Mesendoderm (in vitro differentiated cells): ENCODE measurements around the gene JCHAIN.

Experiments used
- DNase-seq: peaks from one replicate; pipeline ENCODE4 v3.0.0; 2013
- H2AK5ac ChIP-seq: 2 replicates; pipeline ENCODE4 v1.6.1; 2013; ENCODE audit warnings: low read length, inconsistent platforms
- H2BK120ac ChIP-seq: 2 replicates; pipeline ENCODE4 v1.6.1; 2013; ENCODE audit warnings: low read depth, mild to moderate bottlenecking, low read length, moderate library complexity, mixed read lengths
- H2BK15ac ChIP-seq: replicated peaks from 2 replicates; pipeline ENCODE4 v1.6.1; 2013; ENCODE audit warnings: low read depth, mild to moderate bottlenecking, moderate library complexity
- H2BK5ac ChIP-seq: 2 replicates; pipeline ENCODE4 v1.6.1; 2013; ENCODE audit warnings: low read length, inconsistent platforms
- H3K18ac ChIP-seq: 2 replicates; pipeline ENCODE4 v1.6.1; 2013; ENCODE audit warnings: mild to moderate bottlenecking, low read length, mixed read lengths
- H3K23ac ChIP-seq: one replicate; pipeline ENCODE4 v1.6.1; 2013; ENCODE audit warnings: low read length
- H3K27ac ChIP-seq: 2 replicates; pipeline ENCODE4 v1.5.1; 2013; ENCODE audit warnings: low read depth, mild to moderate bottlenecking, inconsistent platforms, low read length, moderate library complexity
- H3K27me3 ChIP-seq: 2 replicates; pipeline ENCODE4 v1.6.1; 2013; ENCODE audit warnings: low read length, control low read depth, mild to moderate bottlenecking, inconsistent platforms; ENCODE audit not compliant: insufficient read depth, poor library complexity
- H3K36me3 ChIP-seq: 2 replicates; pipeline ENCODE4 v1.6.1; 2013; ENCODE audit warnings: low read length, inconsistent platforms; ENCODE audit not compliant: control insufficient read depth, insufficient read depth
- H3K4ac ChIP-seq: one replicate; pipeline ENCODE4 v1.6.1; 2013; ENCODE audit warnings: low read depth, mild to moderate bottlenecking, low read length, moderate library complexity
- H3K4me1 ChIP-seq: 2 replicates; pipeline ENCODE4 v1.6.1; 2013; ENCODE audit warnings: low read depth, low read length, inconsistent platforms; ENCODE audit not compliant: control insufficient read depth
- H3K4me2 ChIP-seq: 2 replicates; pipeline ENCODE4 v1.6.1; 2013; ENCODE audit warnings: low read length
- H3K4me3 ChIP-seq: 2 replicates; pipeline ENCODE4 v1.5.1; 2013; ENCODE audit warnings: mild to moderate bottlenecking, low read length
- H3K56ac ChIP-seq: one replicate; pipeline ENCODE4 v1.6.1; 2013; ENCODE audit warnings: low read length
- H3K79me1 ChIP-seq: 2 replicates; pipeline ENCODE4 v1.6.1; 2013; ENCODE audit warnings: low read length, inconsistent platforms
- H3K79me2 ChIP-seq: 2 replicates; pipeline ENCODE4 v1.6.1; 2013; ENCODE audit warnings: mild to moderate bottlenecking, low read length; ENCODE audit not compliant: control insufficient read depth, insufficient read depth
- H3K9ac ChIP-seq: 2 replicates; pipeline ENCODE4 v1.6.1; 2013; ENCODE audit warnings: low read length, inconsistent platforms
- H4K5ac ChIP-seq: one replicate; pipeline ENCODE4 v1.6.1; 2013; ENCODE audit warnings: low read length
- H4K8ac ChIP-seq: one replicate; pipeline ENCODE4 v1.6.1; 2013; ENCODE audit warnings: low read depth, mild to moderate bottlenecking, control low read depth, low read length, moderate library complexity
- WGBS: extraction: QIAGEN DNeasy Blood & Tissue Kit; methylation state at CpG from one replicate; pipeline ENCODE4 v1.1.7; 2013; ENCODE audit warnings: low lambda C conversion rate, missing lambda C conversion rate; ENCODE audit not compliant: insufficient coverage; ENCODE audit errors: extremely low coverage; 5-methylcytosine and 5-hydroxymethylcytosine counted together

Gene JCHAIN

GRCh38 chr4:70623323-70623722, 43.0 kb downstream of the JCHAIN start:
- Histone ChIP-seq H4K5ac (no peak overlapping the region), H3K27me3 (no peaks in the 10 kb centered on the region), H2BK15ac (no peak overlapping the region), H3K4me2 (no peak overlapping the region), H3K23ac (no peak overlapping the region), H3K9ac (no peak overlapping the region), H3K56ac (no peak overlapping the region), H3K4me1 (no peaks in the 10 kb centered on the region), H2BK120ac (no peak overlapping the region), H4K8ac (no peak overlapping the region), H3K18ac (no peak overlapping the region), H3K79me1 (no peaks in the 10 kb centered on the region), H3K27ac (no peak overlapping the region), H3K79me2 (no peaks in the 10 kb centered on the region), H3K36me3 (no peaks in the 10 kb centered on the region), H2AK5ac (no peak overlapping the region), H3K4me3 (no peak overlapping the region), H2BK5ac (no peak overlapping the region), H3K4ac (no peak overlapping the region)
- WGBS, result no CpG with 5 or more reads among the region's 3 CpGs
- no peak for DNase-seq

DNA sequence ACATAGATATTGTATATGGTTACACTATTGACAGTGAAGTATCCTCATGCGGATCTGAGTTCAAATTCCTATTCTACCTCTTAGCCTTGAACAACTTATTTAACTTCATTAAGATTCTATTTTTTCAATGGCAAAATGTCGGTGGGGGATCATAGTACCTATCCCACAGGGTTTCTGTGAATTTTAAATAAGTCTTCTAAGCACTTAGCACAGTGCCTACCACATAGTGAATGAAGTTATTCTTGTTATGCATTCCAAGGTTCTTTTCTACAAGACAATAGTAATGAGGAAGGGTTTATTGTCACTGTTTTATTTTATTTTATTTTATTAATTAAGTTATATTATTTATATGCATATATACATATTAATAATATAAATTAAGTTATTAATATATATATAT, 46.5 kb downstream of the JCHAIN start:
- H3K27ac ChIP-seq, result no peak overlapping the region
- H3K23ac ChIP-seq, result no peak overlapping the region
- no peaks in the 10 kb centered on the region for H3K36me3 ChIP-seq
- H3K9ac ChIP-seq, result no peak overlapping the region
- H3K56ac ChIP-seq, result no peak overlapping the region
- no peaks in the 10 kb centered on the region for H3K79me1 ChIP-seq
- WGBS, result no CpG with 5 or more reads among the region's 2 CpGs
- H3K4me2 ChIP-seq, result no peak overlapping the region
- no peak overlapping the region for H3K4me3 ChIP-seq
- no peak overlapping the region for H3K4ac ChIP-seq
- no peak overlapping the region for H2BK5ac ChIP-seq
- H3K27me3 ChIP-seq, result no peaks in the 10 kb centered on the region
- H4K5ac ChIP-seq, result no peak overlapping the region
- DNase-seq, result no peak
- no peaks in the 10 kb centered on the region for H3K4me1 ChIP-seq
- H2BK120ac ChIP-seq, result no peak overlapping the region
- no peak overlapping the region for H2AK5ac ChIP-seq
- H3K18ac ChIP-seq, result no peak overlapping the region
- H3K79me2 ChIP-seq, result no peaks in the 10 kb centered on the region
- H4K8ac ChIP-seq, result no peak overlapping the region
- H2BK15ac ChIP-seq, result no peak overlapping the region

DNA sequence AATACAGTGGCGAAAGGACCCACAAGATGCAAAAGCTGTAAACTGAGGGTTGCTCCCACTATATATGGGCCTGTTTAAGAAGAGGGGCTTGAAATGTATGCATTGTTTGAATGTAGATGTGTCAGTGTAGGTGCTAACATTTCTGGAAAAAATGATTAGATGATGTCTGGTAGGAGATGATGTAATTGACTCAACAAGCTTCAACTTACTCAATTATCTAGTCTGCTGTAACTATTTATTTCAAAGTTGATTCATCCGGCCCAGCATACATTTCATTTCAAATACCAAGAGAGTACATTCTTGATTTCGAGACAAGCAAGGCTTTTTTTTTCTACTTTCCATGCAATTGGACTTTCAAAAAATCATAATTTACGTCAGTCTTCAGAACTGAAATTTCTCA, 47.0 kb downstream of the JCHAIN start:
- no CpG with 5 or more reads among the region's 4 CpGs for WGBS
- H3K4ac ChIP-seq, result no peak overlapping the region
- no peak overlapping the region for H3K56ac ChIP-seq
- H3K4me1 ChIP-seq, result no peaks in the 10 kb centered on the region
- no peak overlapping the region for H3K9ac ChIP-seq
- H2BK15ac ChIP-seq, result no peak overlapping the region
- no peaks in the 10 kb centered on the region for H3K79me2 ChIP-seq
- no peak overlapping the region for H3K4me3 ChIP-seq
- no peak overlapping the region for H2AK5ac ChIP-seq
- no peak for DNase-seq
- H3K23ac ChIP-seq, result no peak overlapping the region
- H3K79me1 ChIP-seq, result no peaks in the 10 kb centered on the region
- H2BK120ac ChIP-seq, result no peak overlapping the region
- no peaks in the 10 kb centered on the region for H3K27me3 ChIP-seq
- H3K18ac ChIP-seq, result no peak overlapping the region
- H3K4me2 ChIP-seq, result no peak overlapping the region
- H4K5ac ChIP-seq, result no peak overlapping the region
- no peak overlapping the region for H2BK5ac ChIP-seq
- no peak overlapping the region for H4K8ac ChIP-seq
- no peaks in the 10 kb centered on the region for H3K36me3 ChIP-seq
- no peak overlapping the region for H3K27ac ChIP-seq

DNA sequence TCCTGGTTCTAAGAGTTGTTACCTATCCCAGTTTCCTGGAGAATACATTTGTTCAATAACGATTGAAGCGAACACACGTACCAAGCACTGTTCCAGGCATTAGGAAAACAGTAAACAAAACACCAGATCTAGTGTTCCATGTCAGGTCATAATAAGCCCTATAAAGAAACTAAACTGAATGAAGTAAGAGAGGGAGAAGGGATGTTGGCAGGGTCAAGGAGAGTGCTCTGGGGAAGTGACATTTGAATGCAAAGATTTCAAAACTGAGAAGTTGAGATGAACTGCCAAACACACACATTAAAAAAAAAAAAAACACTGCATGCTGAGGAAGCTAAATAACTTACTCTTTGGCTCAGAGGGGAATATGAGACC, 52.1 kb downstream of the JCHAIN start:
- Histone ChIP-seq H3K4ac (no peak overlapping the region), H3K56ac (no peak overlapping the region), H3K27ac (no peak overlapping the region), H3K4me3 (no peak overlapping the region), H2BK15ac (no peak overlapping the region), H3K18ac (no peak overlapping the region), H4K5ac (no peak overlapping the region), H4K8ac (no peak overlapping the region), H2BK5ac (no peak overlapping the region), H3K36me3 (no peaks in the 10 kb centered on the region), H3K23ac (no peak overlapping the region), H3K79me2 (no peaks in the 10 kb centered on the region), H3K27me3 (no peaks in the 10 kb centered on the region), H3K4me2 (no peak overlapping the region), H2AK5ac (no peak overlapping the region), H3K9ac (no peak overlapping the region), H2BK120ac (no peak overlapping the region), H3K4me1 (no peaks in the 10 kb centered on the region), H3K79me1 (no peaks in the 10 kb centered on the region)
- WGBS, result no CpG with 5 or more reads among the region's 3 CpGs
- DNase-seq, result no peak

DNA sequence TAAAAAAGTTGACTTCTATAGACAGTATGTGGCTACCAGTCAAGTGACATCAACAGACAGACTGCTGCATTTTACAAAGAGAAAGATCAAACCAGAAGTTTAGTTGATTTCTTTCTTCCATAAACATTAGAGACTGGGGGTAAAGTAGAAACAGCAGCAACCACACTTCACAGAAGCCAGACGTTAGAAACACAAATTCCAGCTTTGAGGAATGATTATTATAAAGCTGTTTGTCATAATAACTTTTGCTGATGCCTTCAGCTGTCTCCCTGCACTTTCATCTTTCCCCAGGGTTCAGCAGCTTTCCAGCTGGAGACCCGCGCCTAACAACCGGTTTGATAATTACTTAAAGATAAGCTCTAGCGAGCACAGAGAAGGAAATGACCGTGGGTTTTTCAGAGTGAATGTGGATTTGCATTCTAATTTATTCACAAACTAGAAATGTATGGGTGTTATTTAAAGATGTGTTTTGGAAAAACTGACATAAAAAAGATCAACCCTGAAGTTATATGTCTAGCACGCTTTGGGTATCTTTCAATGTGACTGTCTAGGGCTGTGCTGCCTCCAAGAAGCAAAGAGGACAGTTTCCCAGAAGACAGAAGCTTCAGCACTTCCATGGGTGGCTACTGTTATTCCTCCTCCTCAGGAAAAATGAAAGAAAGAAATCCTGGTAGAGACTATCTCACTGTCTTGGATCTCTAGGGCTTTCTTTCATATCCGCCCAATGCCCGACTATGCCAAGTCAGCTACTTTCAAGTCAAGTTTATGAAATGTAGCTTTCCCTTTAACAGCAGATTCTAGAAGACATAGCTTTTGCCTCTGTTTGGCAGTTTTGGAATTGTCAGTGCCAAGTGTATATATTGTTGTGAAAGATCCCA, 52.8 kb downstream of the JCHAIN start:
- H3K4ac ChIP-seq, result no peak overlapping the region
- DNase-seq, result no peak
- H3K18ac ChIP-seq, result no peak overlapping the region
- no peak overlapping the region for H2AK5ac ChIP-seq
- no peak overlapping the region for H3K23ac ChIP-seq
- H3K36me3 ChIP-seq, result no peaks in the 10 kb centered on the region
- WGBS, result no CpG with 5 or more reads among the region's 9 CpGs
- H2BK5ac ChIP-seq, result no peak overlapping the region
- H3K4me2 ChIP-seq, result no peak overlapping the region
- no peak overlapping the region for H2BK120ac ChIP-seq
- no peak overlapping the region for H4K8ac ChIP-seq
- H3K56ac ChIP-seq, result no peak overlapping the region
- no peak overlapping the region for H3K9ac ChIP-seq
- H2BK15ac ChIP-seq, result no peak overlapping the region
- no peaks in the 10 kb centered on the region for H3K79me1 ChIP-seq
- no peaks in the 10 kb centered on the region for H3K27me3 ChIP-seq
- no peaks in the 10 kb centered on the region for H3K79me2 ChIP-seq
- no peak overlapping the region for H4K5ac ChIP-seq
- H3K4me3 ChIP-seq, result no peak overlapping the region
- no peaks in the 10 kb centered on the region for H3K4me1 ChIP-seq
- no peak overlapping the region for H3K27ac ChIP-seq

DNA sequence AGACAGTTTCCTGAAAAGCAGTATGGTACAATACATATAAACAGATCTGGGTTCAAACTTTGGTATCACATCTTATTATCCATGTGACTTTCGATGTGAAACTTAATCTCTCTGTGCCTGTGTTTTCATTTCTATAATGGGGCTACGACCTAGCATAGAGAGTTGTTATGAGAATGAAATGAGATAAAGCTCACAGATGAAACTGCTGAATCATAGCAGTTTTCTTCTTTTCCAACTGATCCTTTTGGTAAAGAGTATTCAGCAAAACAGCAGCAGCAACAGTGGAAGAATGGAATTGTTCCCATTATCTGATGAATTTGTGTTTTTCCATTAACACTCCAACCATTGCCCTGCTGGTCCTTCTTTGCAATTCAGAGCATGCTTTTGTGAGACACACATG, 58.0 kb downstream of the JCHAIN start:
- no peaks in the 10 kb centered on the region for H3K4me1 ChIP-seq
- H3K27me3 ChIP-seq, result no peaks in the 10 kb centered on the region
- no peak overlapping the region for H3K9ac ChIP-seq
- H3K79me2 ChIP-seq, result no peaks in the 10 kb centered on the region
- H2BK5ac ChIP-seq, result no peak overlapping the region
- no peak overlapping the region for H3K4ac ChIP-seq
- H2AK5ac ChIP-seq, result no peak overlapping the region
- no peak overlapping the region for H3K56ac ChIP-seq
- WGBS, result no CpG with 5 or more reads among the region's 2 CpGs
- H4K8ac ChIP-seq, result no peak overlapping the region
- H3K18ac ChIP-seq, result no peak overlapping the region
- H3K23ac ChIP-seq, result no peak overlapping the region
- no peak overlapping the region for H2BK120ac ChIP-seq
- H4K5ac ChIP-seq, result no peak overlapping the region
- H3K79me1 ChIP-seq, result no peaks in the 10 kb centered on the region
- H3K4me2 ChIP-seq, result no peak overlapping the region
- no peak overlapping the region for H2BK15ac ChIP-seq
- H3K27ac ChIP-seq, result no peak overlapping the region
- H3K4me3 ChIP-seq, result no peak overlapping the region
- no peaks in the 10 kb centered on the region for H3K36me3 ChIP-seq
- DNase-seq, result no peak
